HepG2 (cell line): ENCODE data around the gene DOCK4. TPM values are rescaled to one million over a fixed set of nuclear protein-coding genes. Genes with fewer than 3 reads are reported as not detected.

Experiments
- ATAC-seq: fragments of 200-7000 bp; cut with Tn5 transposase; 3 replicates; pipeline ENCODE4 v1.9.1; 2020; ENCODE audit warnings: mild to moderate bottlenecking, moderate library complexity
- BruUV-seq: library from RNA; stranded (reverse); fragments of 400-500 nt; replicated peaks from 2 replicates; lab custom pipeline; 2021; lab: Mats Ljungman, UMichigan
- CTCF ChIA-PET: fragments of 300-600 bp; formaldehyde crosslinking; extraction: SDS; loops from one replicate; lab custom pipeline; 2021; ENCODE audit warnings: low total read pairs, inconsistent platforms, low intra/inter-chr PET ratio; lab: Yijun Ruan, JAX
- POLR2A ChIA-PET: fragments of 350-600 bp; sonication (Branson Sonifier 250); formaldehyde crosslinking; loops from one replicate; lab custom pipeline; 2020; ENCODE audit warnings: antibody characterized with exemption, inconsistent platforms; lab: Yijun Ruan, JAX
- DNase-seq: peaks from one replicate; pipeline ENCODE4 v3.0.0-alpha.2; 2015; ENCODE audit warnings: low spot score
- FAIRE-seq: peaks from 3 replicates; lab custom pipeline; 2011; peaks lifted over from hg19 to GRCh38; lab: Jason Lieb, UNC
- H2AFZ ChIP-seq: one replicate; pipeline ENCODE4 v1.6.1; 2011; ENCODE audit warnings: low read length, inconsistent platforms
- H3K27ac ChIP-seq: fragments of 300-600 bp; 3 replicates; pipeline ENCODE4 v1.8.0; 2011; ENCODE audit warnings: mixed run types, mild to moderate bottlenecking, mixed read lengths, low read length, inconsistent platforms; ENCODE audit not compliant: insufficient read depth; ENCODE audit errors: extremely low read length
- H3K27me3 ChIP-seq, 2 experiments: fragments of 200-600 bp in 1 of 2; 2 replicates in 1 of 2; 3 replicates in 1 of 2; pipeline versions ENCODE4 v1.6.0 to v1.8.0; 2011; ENCODE audit warnings: low read length in 2 of 2, mild to moderate bottlenecking in 2 of 2, moderate library complexity in 2 of 2, inconsistent platforms in 1 of 2; ENCODE audit not compliant: insufficient read depth in 2 of 2, control insufficient read depth in 1 of 2
- H3K36me3 ChIP-seq, 2 experiments: fragments of 200-600 bp in 1 of 2; replicated peaks in 1 of 2; 2 replicates in 1 of 2; 3 replicates in 1 of 2; pipeline versions ENCODE4 v1.5.1 to v1.8.0; 2011; ENCODE audit warnings: low read length in 2 of 2, inconsistent platforms in 1 of 2; ENCODE audit not compliant: insufficient read depth in 2 of 2, control insufficient read depth in 1 of 2
- H3K4me1 ChIP-seq: 2 replicates; pipeline ENCODE4 v1.5.1; 2012; ENCODE audit warnings: low read length, inconsistent platforms; ENCODE audit not compliant: insufficient read depth
- H3K4me2 ChIP-seq: 2 replicates; pipeline ENCODE4 v1.6.0; 2011; ENCODE audit warnings: low read depth, low read length, inconsistent platforms
- H3K4me3 ChIP-seq, 3 experiments: fragments of 200-600 bp in 1 of 3; sonication (generic), shearing (Covaris generic) in 1 of 3; replicated peaks in 1 of 3; 2 replicates each; pipeline ENCODE4 v1.5.1; 2011 to 2016; ENCODE audit warnings: low read length in 3 of 3, inconsistent platforms in 2 of 3, low read depth in 2 of 3, mild to moderate bottlenecking in 2 of 3, control low read depth in 1 of 3, mixed read lengths in 1 of 3; ENCODE audit not compliant: insufficient read depth in 1 of 3
- H3K79me2 ChIP-seq: one replicate; pipeline ENCODE4 v1.6.1; 2011; ENCODE audit warnings: low read length, inconsistent platforms; ENCODE audit not compliant: insufficient read depth
- H3K9ac ChIP-seq: 2 replicates; pipeline ENCODE4 v1.6.0; 2011; ENCODE audit warnings: mild to moderate bottlenecking, low read depth, low read length, inconsistent platforms; ENCODE audit not compliant: insufficient read depth
- H3K9me3 ChIP-seq: 2 replicates; pipeline ENCODE4 v1.5.1; 2012; ENCODE audit warnings: mild to moderate bottlenecking, low read length
- H4K20me1 ChIP-seq: 2 replicates; pipeline ENCODE4 v1.6.0; 2011; ENCODE audit warnings: inconsistent platforms, mild to moderate bottlenecking, low read length, moderate library complexity; ENCODE audit not compliant: insufficient read depth
- AGO1 ChIP-seq: fragments of 200-400 bp; formaldehyde crosslinking; IDR thresholded peaks from 2 replicates; pipeline ENCODE4 v1.6.1; 2017; ENCODE audit warnings: mild to moderate bottlenecking, low read depth, low read length, moderate library complexity; ENCODE audit not compliant: poor library complexity, severe bottlenecking
- ATRX ChIP-seq: sonication (generic); formaldehyde crosslinking; IDR thresholded peaks from 2 replicates; pipeline ENCODE4 v1.4.0; 2020; ENCODE audit warnings: missing genetic modification reagents, borderline replicate concordance
- EZH2 ChIP-seq: conservative IDR thresholded peaks from 2 replicates; pipeline ENCODE4 v1.6.1; 2012; ENCODE audit warnings: mild to moderate bottlenecking, low read depth, low read length, moderate library complexity
- HDAC1 ChIP-seq: sonication (generic); formaldehyde crosslinking; IDR thresholded peaks from 2 replicates; pipeline ENCODE4 v1.5.1; 2020; ENCODE audit warnings: mild to moderate bottlenecking, missing genetic modification reagents
- HIVEP1 ChIP-seq: sonication (generic); formaldehyde crosslinking; IDR thresholded peaks from 2 replicates; pipeline ENCODE4 v1.4.0; 2020; ENCODE audit warnings: mild to moderate bottlenecking, missing genetic modification reagents
- MED13 ChIP-seq: sonication (generic); formaldehyde crosslinking; IDR thresholded peaks from 2 replicates; pipeline ENCODE4 v1.5.0; 2020; ENCODE audit warnings: missing genetic modification reagents
- MEIS2 ChIP-seq: sonication (generic); formaldehyde crosslinking; IDR thresholded peaks from 2 replicates; pipeline ENCODE4 v1.9.0; 2021; ENCODE audit warnings: mild to moderate bottlenecking, missing genetic modification reagents
- NR2F6 ChIP-seq, 2 experiments: IDR thresholded peaks; 2 replicates each; pipeline ENCODE4 v1.6.1; 2016; ENCODE audit warnings: antibody characterized with exemption in 1 of 2, mild to moderate bottlenecking in 1 of 2
- RARA ChIP-seq: IDR thresholded peaks from 2 replicates; pipeline ENCODE4 v1.6.1; 2016; ENCODE audit warnings: missing genetic modification reagents, missing compliant biosample characterization
- SNAPC2 ChIP-seq: sonication (generic); formaldehyde crosslinking; IDR thresholded peaks from 2 replicates; pipeline ENCODE4 v1.8.1; 2022; ENCODE audit warnings: mild to moderate bottlenecking, missing genetic modification reagents
- SP5 ChIP-seq: IDR thresholded peaks from 2 replicates; pipeline ENCODE4 v1.6.1; 2016; ENCODE audit warnings: low read depth, borderline replicate concordance
- TP53 ChIP-seq: sonication (generic); formaldehyde crosslinking; conservative IDR thresholded peaks from 2 replicates; pipeline ENCODE4 v1.4.0; 2020; ENCODE audit warnings: missing genetic modification reagents
- YEATS4 ChIP-seq: sonication (generic); formaldehyde crosslinking; IDR thresholded peaks from 2 replicates; pipeline ENCODE4 v1.4.0; 2020; ENCODE audit warnings: missing genetic modification reagents, borderline replicate concordance
- ZBTB7A ChIP-seq: sonication (generic); formaldehyde crosslinking; IDR thresholded peaks from 2 replicates; pipeline ENCODE4 v1.8.0; 2022; ENCODE audit warnings: mild to moderate bottlenecking, missing genetic modification reagents
- ZFP36L2 ChIP-seq: sonication (generic); formaldehyde crosslinking; IDR thresholded peaks from 2 replicates; pipeline ENCODE4 v1.4.0; 2020; ENCODE audit warnings: missing genetic modification reagents
- ZNF34 ChIP-seq: sonication (generic); formaldehyde crosslinking; IDR thresholded peaks from 2 replicates; pipeline ENCODE4 v1.4.0; 2020; ENCODE audit warnings: mild to moderate bottlenecking, missing genetic modification reagents, borderline replicate concordance
- ZNF496 ChIP-seq: sonication (generic); formaldehyde crosslinking; IDR thresholded peaks from 2 replicates; pipeline ENCODE4 v1.8.1; 2023; ENCODE audit warnings: mild to moderate bottlenecking, moderate library complexity, missing genetic modification reagents; ENCODE audit not compliant: insufficient replicate concordance
- WGBS: methylation state at CpG from one replicate; pipeline ENCODE4 v1.1.6; 2017; ENCODE audit warnings: low lambda C conversion rate; 5-methylcytosine and 5-hydroxymethylcytosine counted together
- in situ Hi-C: cut with HindIII; loops from 2 replicates; pipeline ENCODE4 v1.10.0; 2017; ENCODE audit warnings: low pct_unique_long_range_greater_than_20kb; ENCODE audit not compliant: extremely low pct_ligation_motif_present
- intact Hi-C: fragments of 100-400 bp; cut with micrococcal nuclease; formaldehyde crosslinking; loops from one replicate; pipeline ENCODE4 v1.10.0; 2022; ENCODE audit not compliant: unreplicated experiment
- polyA plus RNA-seq, 8 experiments: library from polyadenylated mRNA; depleted of rRNA in 3 of 8; stranded (reverse) in 7 of 8; unstranded in 1 of 8; fragments of >200 nt; fragmentation: Illumina TruSeq in 4 of 8; extraction: Trizol in 4 of 8; gene quantifications; 2 replicates each; pipeline versions ENCODE4 v1.2.1 to v1.2.3, GENCODE V29; 2011 to 2016; ENCODE audit warnings: low read depth in 4 of 8, missing spikeins in 1 of 8, mixed read lengths in 1 of 8; ENCODE audit not compliant: insufficient read depth in 1 of 8
- total RNA-seq, 5 experiments: library from RNA; depleted of rRNA; stranded (reverse); fragments of >200 nt; fragmentation: Illumina TruSeq; extraction: Trizol; gene quantifications; 2 replicates each; pipeline ENCODE4 v1.2.3, GENCODE V29; 2016; ENCODE audit warnings: low read depth in 1 of 5
- TF ChIP-seq, protein P1 (sequence below): sonication (generic); formaldehyde crosslinking; IDR thresholded peaks from 2 replicates; pipeline ENCODE4 v1.5.0; 2020; ENCODE audit warnings: missing genetic modification reagents
- TF ChIP-seq, protein P2 (sequence below): sonication (generic); formaldehyde crosslinking; IDR thresholded peaks from 2 replicates; pipeline ENCODE4 v1.4.0; 2020; ENCODE audit warnings: missing genetic modification reagents
- TF ChIP-seq, protein P3 (sequence below): sonication (generic); formaldehyde crosslinking; IDR thresholded peaks from 2 replicates; pipeline ENCODE4 v1.4.0; 2020; ENCODE audit warnings: missing genetic modification reagents, low read depth, mild to moderate bottlenecking, borderline replicate concordance

DOCK4 gene
- total and polyA plus RNA-seq, 2 of the 13 experiments (the other 11 are each of a cell fraction or from before 2014, with no cell fraction given): 13.5 to 17.4 TPM

DNA sequence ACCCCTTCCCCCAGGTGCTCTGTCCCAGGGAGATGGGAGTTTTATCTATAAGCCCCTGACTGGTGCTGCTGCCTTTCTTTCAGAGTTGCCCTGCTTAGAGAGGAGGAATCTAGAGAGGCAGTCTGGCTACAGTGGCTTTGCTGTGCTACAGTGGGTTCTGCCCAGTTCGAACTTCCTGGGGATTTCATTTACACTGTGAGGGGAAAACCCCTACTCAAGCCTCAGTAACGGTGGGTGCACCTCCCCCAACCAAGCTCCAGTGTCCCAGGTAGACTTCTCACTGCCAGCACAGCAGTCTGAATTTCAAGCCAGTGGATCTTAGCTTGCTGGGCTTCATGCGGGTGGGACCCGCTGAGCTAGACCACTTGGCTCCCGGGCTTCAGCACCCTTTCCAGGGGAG is 500.4 kb downstream of the DOCK4 start:
- TF ChIP-seq MEIS2 (CRISPR knock-in tag) (no peak), HIVEP1 (CRISPR knock-in tag) (no peak), SP5 (CRISPR knock-in tag) (no peak), NR2F6 (IDR thresholded peaks at IDR 0.05) (no peak), NR2F6 (CRISPR knock-in tag; IDR thresholded peaks at IDR 0.05) (no peak), MED13 (CRISPR knock-in tag) (no peak), HDAC1 (CRISPR knock-in tag) (no peak), RARA (CRISPR knock-in tag) (no peak), ZNF34 (no peak), AGO1 (no peak), YEATS4 (CRISPR knock-in tag) (no peak), TP53 (CRISPR knock-in tag) (no peak), EZH2 (no peak), ZNF496 (CRISPR knock-in tag) (no peak), SNAPC2 (CRISPR knock-in tag) (no peak), ATRX (CRISPR knock-in tag) (no peak), ZBTB7A (CRISPR knock-in tag) (no peak), ZFP36L2 (CRISPR knock-in tag) (no peak)
- TF ChIP-seq, protein P1, sequence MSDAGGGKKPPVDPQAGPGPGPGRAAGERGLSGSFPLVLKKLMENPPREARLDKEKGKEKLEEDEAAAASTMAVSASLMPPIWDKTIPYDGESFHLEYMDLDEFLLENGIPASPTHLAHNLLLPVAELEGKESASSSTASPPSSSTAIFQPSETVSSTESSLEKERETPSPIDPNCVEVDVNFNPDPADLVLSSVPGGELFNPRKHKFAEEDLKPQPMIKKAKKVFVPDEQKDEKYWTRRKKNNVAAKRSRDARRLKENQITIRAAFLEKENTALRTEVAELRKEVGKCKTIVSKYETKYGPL (CRISPR knock-in tag): no peak
- TF ChIP-seq, protein P2, sequence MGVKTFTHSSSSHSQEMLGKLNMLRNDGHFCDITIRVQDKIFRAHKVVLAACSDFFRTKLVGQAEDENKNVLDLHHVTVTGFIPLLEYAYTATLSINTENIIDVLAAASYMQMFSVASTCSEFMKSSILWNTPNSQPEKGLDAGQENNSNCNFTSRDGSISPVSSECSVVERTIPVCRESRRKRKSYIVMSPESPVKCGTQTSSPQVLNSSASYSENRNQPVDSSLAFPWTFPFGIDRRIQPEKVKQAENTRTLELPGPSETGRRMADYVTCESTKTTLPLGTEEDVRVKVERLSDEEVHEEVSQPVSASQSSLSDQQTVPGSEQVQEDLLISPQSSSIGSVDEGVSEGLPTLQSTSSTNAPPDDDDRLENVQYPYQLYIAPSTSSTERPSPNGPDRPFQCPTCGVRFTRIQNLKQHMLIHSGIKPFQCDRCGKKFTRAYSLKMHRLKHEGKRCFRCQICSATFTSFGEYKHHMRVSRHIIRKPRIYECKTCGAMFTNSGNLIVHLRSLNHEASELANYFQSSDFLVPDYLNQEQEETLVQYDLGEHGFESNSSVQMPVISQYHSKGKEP (CRISPR knock-in tag): no peak
- TF ChIP-seq, protein P3, sequence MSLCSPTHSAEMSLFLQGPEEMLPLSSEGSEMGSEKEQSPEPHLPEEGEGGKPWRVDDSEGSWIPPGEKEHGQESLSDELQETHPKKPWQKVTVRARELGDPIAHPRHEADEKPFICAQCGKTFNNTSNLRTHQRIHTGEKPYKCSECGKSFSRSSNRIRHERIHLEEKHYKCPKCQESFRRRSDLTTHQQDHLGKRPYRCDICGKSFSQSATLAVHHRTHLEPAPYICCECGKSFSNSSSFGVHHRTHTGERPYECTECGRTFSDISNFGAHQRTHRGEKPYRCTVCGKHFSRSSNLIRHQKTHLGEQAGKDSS: no peak
- H3K27me3 ChIP-seq: no peaks in the 10 kb centered on the region
- H3K4me3 ChIP-seq: no peak overlapping the region
- no peak overlapping the region for H3K27ac ChIP-seq
- no peaks in the 10 kb centered on the region for H3K9me3 ChIP-seq
- ChIA-PET POLR2A (no interaction called here), CTCF (no interaction called here)
- H3K79me2 ChIP-seq: no peaks in the 10 kb centered on the region
- H2AFZ ChIP-seq: no peak overlapping the region
- FAIRE-seq: no peak
- intact Hi-C loops: no loop called here
- ATAC-seq: no peak
- H3K36me3 ChIP-seq: no peaks in the 10 kb centered on the region
- H3K4me1 ChIP-seq: no peaks in the 10 kb centered on the region
- 0% methylated on average over 1 of the region's 5 CpGs for WGBS
- no peak for DNase-seq
- H3K4me2 ChIP-seq: no peak overlapping the region
- in situ Hi-C loops: no loop called here
- no TSS peak for BruUV-seq
- H3K9ac ChIP-seq: no peak overlapping the region
- no peaks in the 10 kb centered on the region for H4K20me1 ChIP-seq
